ENCODE data around the gene ELMO1. TPM values are rescaled to one million over a fixed set of nuclear protein-coding genes. Genes with fewer than 3 reads are reported as not detected.

ELMO1 gene
- total and polyA plus RNA-seq, 9 donors = 8.9 to 48.9 (median 28.0) TPM

DNA sequence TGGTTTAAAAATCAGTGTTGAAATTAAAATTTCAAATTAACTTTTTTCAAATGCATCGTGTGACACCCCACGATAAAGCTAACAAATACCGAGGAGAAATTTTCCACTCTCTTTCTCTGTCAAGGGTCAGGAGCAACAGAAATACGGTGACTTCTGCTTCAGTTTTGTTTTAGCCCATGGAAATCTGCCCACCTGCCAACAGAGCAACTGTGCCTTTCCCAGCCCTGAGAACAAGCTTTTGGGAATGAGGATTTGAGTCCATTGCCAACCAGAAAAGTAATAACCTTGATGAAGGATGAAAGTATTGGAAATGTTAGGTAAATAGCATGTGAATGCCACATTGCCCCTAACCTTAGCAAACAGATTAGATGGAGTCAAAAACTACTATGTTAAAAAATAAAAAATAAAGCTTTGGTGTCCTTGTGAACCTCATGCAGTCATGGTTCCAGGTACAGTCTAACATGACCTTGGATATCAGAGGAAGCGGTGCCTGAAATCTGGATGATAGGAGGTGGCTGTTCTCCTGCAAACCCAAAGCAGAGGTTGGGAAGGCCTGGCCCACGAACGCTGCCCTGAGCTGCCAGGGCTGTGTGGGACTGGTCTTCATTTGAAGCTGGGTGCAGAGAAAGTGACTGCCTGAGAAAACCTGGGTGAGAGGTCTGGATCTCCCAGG, 296.8 kb downstream of the ELMO1 start:
- no peak for DNase-seq
- Histone ChIP-seq H3K27ac (no peak overlapping the region), H3K4me1 (ENCODE audit: insufficient read depth) (no peaks in the 10 kb centered on the region), H3K36me3 (no peaks in the 10 kb centered on the region), H3K4me3 (no peak overlapping the region), H3K27me3 (no peaks in the 10 kb centered on the region), H3K9me3 (no peaks in the 10 kb centered on the region)
- intact Hi-C loops (cut with DNase I) = no loop called here
- WGBS, 3 donors = 68 to 84% (median 77%) methylated on average over 7 of the region's 7 CpGs
- TF ChIP-seq CTCF (IDR thresholded peaks at IDR 0.05) (no peak), EP300 (IDR thresholded peaks at IDR 0.05) (no peak), POLR2A (IDR thresholded peaks at IDR 0.05) (no peak)

GRCh38 chr7:37150856-37151255, 297.8 kb downstream of the ELMO1 start:
- 91% methylated on average over 4 of the region's 4 CpGs for WGBS, 3 donors
- no peak overlapping the region for H3K4me3 ChIP-seq
- no peaks in the 10 kb centered on the region for H3K36me3 ChIP-seq
- intact Hi-C loops (cut with DNase I) = no loop called here
- H3K27me3 ChIP-seq = no peaks in the 10 kb centered on the region
- TF ChIP-seq CTCF (IDR thresholded peaks at IDR 0.05) (no peak), POLR2A (IDR thresholded peaks at IDR 0.05) (no peak), EP300 (IDR thresholded peaks at IDR 0.05) (no peak)
- no peak for DNase-seq
- no peak overlapping the region for H3K27ac ChIP-seq
- H3K4me1 ChIP-seq (ENCODE audit: insufficient read depth) = no peaks in the 10 kb centered on the region
- H3K9me3 ChIP-seq = no peaks in the 10 kb centered on the region

- no peaks in the 10 kb centered on the region for H3K9me3 ChIP-seq
- intact Hi-C loops (cut with DNase I) = no loop called here
- H3K36me3 ChIP-seq = no peaks in the 10 kb centered on the region
- H3K27me3 ChIP-seq = no peaks in the 10 kb centered on the region
- WGBS, 3 donors = 47 to 76% (median 51%) methylated on average over 4 of the region's 4 CpGs
- no peak for TF ChIP-seq EP300 (IDR thresholded peaks at IDR 0.05)
- TF ChIP-seq POLR2A (IDR thresholded peaks at IDR 0.05) = no peak
- TF ChIP-seq CTCF (IDR thresholded peaks at IDR 0.05) = no peak
- H3K27ac ChIP-seq = no peak overlapping the region
- DNase-seq = no peak
- H3K4me1 ChIP-seq (ENCODE audit: insufficient read depth) = no peaks in the 10 kb centered on the region
- no peak overlapping the region for H3K4me3 ChIP-seq
These were observed 298.5 kb downstream of the ELMO1 start for GRCh38 chr7:37150180-37150579.

DNA sequence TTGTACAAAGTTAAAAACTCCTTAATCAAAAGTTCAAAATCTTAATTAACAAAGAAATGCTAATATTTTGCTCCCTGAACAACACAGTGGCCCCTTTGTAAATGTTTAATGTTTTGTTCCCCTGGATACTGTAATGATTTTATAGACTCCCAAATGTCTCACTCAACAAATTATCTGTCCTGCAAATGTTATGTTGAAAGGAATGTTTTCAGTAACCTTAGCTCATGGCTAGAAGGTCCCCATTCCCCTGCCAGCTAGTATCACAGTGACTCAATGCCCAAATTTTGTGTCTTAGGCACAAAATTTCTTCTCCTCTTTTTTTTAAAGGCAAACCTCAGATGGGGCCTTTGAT, 298.9 kb downstream of the ELMO1 start:
- TF ChIP-seq CTCF (IDR thresholded peaks at IDR 0.05) (no peak), POLR2A (IDR thresholded peaks at IDR 0.05) (no peak)
- H3K27ac ChIP-seq = no peak overlapping the region
- no peaks in the 10 kb centered on the region for H3K36me3 ChIP-seq

More for the DNA sequence above, 298.9 kb downstream of the ELMO1 start:
- no peak for DNase-seq
- Histone ChIP-seq H3K9me3 (no peaks in the 10 kb centered on the region), H3K4me3 (no peak overlapping the region), H3K4me1 (ENCODE audit: insufficient read depth) (no peaks in the 10 kb centered on the region), H3K27me3 (no peaks in the 10 kb centered on the region)
- intact Hi-C loops (cut with DNase I) = no loop called here

Measured in ovary (tissue), 9 donors.